OCI-LY7 (cell line): Measurements from ENCODE around the gene RMI1. TPM values are rescaled to one million over a fixed set of nuclear protein-coding genes. Genes with fewer than 3 reads are reported as not detected.

Source experiments
- BruUV-seq: library from RNA; stranded (reverse); fragments of 400-500 nt; replicated peaks from 2 replicates; lab custom pipeline; 2021; lab: Mats Ljungman, UMichigan
- CTCF ChIA-PET: fragments of 300-600 bp; sonication (Branson Sonifier 250); formaldehyde crosslinking; loops from one replicate; lab custom pipeline; 2022; ENCODE audit warnings: antibody characterized with exemption; ENCODE audit not compliant: unreplicated experiment; lab: Charles Lee
- POLR2A ChIA-PET: fragments of 300-600 bp; sonication (Branson Sonifier 250); formaldehyde crosslinking; loops from one replicate; lab custom pipeline; 2022; ENCODE audit warnings: antibody characterized with exemption; lab: Charles Lee
- DNase-seq: peaks from one replicate; pipeline ENCODE4 v3.0.0-alpha.2; 2015; ENCODE audit warnings: low spot score
- H2AFZ ChIP-seq: fragments of 200-600 bp; sonication (generic), shearing (Covaris generic); 2 replicates; pipeline ENCODE4 v1.6.1; 2014; ENCODE audit warnings: mild to moderate bottlenecking, antibody characterized with exemption, low read length, moderate library complexity
- H3K27ac ChIP-seq: fragments of 200-600 bp; sonication (generic); 2 replicates; pipeline ENCODE4 v1.5.1; 2014; ENCODE audit warnings: mixed run types, low read depth, mild to moderate bottlenecking, moderate library complexity, low read length, inconsistent platforms; ENCODE audit not compliant: poor library complexity, severe bottlenecking
- H3K36me3 ChIP-seq: fragments of 200-600 bp; sonication (generic); 2 replicates; pipeline ENCODE4 v1.6.1; 2014; ENCODE audit warnings: mild to moderate bottlenecking, antibody characterized with exemption, low read length, moderate library complexity, mixed read lengths; ENCODE audit not compliant: insufficient read depth
- H3K4me1 ChIP-seq: fragments of 200-600 bp; sonication (generic); 2 replicates; pipeline ENCODE4 v1.5.1; 2014; ENCODE audit warnings: mild to moderate bottlenecking, low read length; ENCODE audit not compliant: insufficient read depth, poor library complexity, severe bottlenecking
- H3K4me2 ChIP-seq: fragments of 200-600 bp; sonication (generic); 2 replicates; pipeline ENCODE4 v1.6.1; 2014; ENCODE audit warnings: mild to moderate bottlenecking, low read length
- H3K4me3 ChIP-seq: fragments of 200-600 bp; sonication (generic); 2 replicates; pipeline ENCODE4 v1.5.1; 2014; ENCODE audit warnings: mild to moderate bottlenecking, low read depth, low read length; ENCODE audit not compliant: poor library complexity, severe bottlenecking
- H3K79me2 ChIP-seq: fragments of 200-600 bp; sonication (generic); 2 replicates; pipeline ENCODE4 v1.6.1; 2016; ENCODE audit warnings: low read depth, mild to moderate bottlenecking, low read length, moderate library complexity, mixed read lengths; ENCODE audit not compliant: insufficient read depth
- H3K9me2 ChIP-seq: fragments of 200-600 bp; sonication (generic); 2 replicates; pipeline ENCODE4 v1.6.1; 2016; ENCODE audit warnings: mild to moderate bottlenecking, low read length, mixed read lengths; ENCODE audit not compliant: insufficient read depth
- H3K9me3 ChIP-seq: fragments of 200-600 bp; sonication (generic); 2 replicates; pipeline ENCODE4 v1.6.1; 2014; ENCODE audit warnings: mild to moderate bottlenecking, mixed run types, low read length, mixed read lengths
- H4K20me1 ChIP-seq: fragments of 200-600 bp; sonication (generic); 2 replicates; pipeline ENCODE4 v1.6.1; 2014; ENCODE audit warnings: mild to moderate bottlenecking, antibody characterized with exemption, low read length, moderate library complexity, mixed read lengths; ENCODE audit not compliant: insufficient read depth
- CTCF ChIP-seq: fragments of 200-600 bp; sonication (generic); conservative IDR thresholded peaks from 2 replicates; pipeline ENCODE4 v1.5.1; 2014; ENCODE audit warnings: mild to moderate bottlenecking, antibody characterized with exemption, low read length, moderate library complexity, mixed read lengths
- EZH2phosphoT487 ChIP-seq: fragments of 200-600 bp; sonication (generic); IDR thresholded peaks from 2 replicates; pipeline ENCODE4 v1.6.1; 2018; ENCODE audit warnings: low read depth, borderline replicate concordance, mild to moderate bottlenecking, mixed run types, antibody characterized with exemption, low read length, moderate library complexity, mixed read lengths
- intact Hi-C: fragments of 100-400 bp; cut with micrococcal nuclease; formaldehyde crosslinking; loops from one replicate; pipeline ENCODE4 v1.10.0; 2022; ENCODE audit not compliant: unreplicated experiment
- total RNA-seq, 2 experiments: library from RNA; depleted of rRNA in 1 of 2; stranded (reverse); fragments of >200 nt in 1 of 2; shearing (Covaris generic) in 1 of 2; gene quantifications; 2 replicates each; pipeline ENCODE4 v1.2.3, GENCODE V29; 2014 to 2022

RMI1 gene
- total RNA-seq, 2 experiments from 2014 or later: 16.7 to 44.3 TPM

GRCh38 chr9:83959061-83959460 is 21.5 kb upstream of the RMI1 start:
- intact Hi-C loops: no loop called here
- peaks cover 17% of the 10 kb centered on the region for H3K4me1 ChIP-seq

GRCh38 chr9:83960991-83961390 is 19.6 kb upstream of the RMI1 start:
- intact Hi-C loops: no loop called here
- no peak for DNase-seq
- no peaks in the 10 kb centered on the region for H3K9me3 ChIP-seq
- peaks cover 13% of the 10 kb centered on the region for H3K4me1 ChIP-seq
- no peak overlapping the region for H2AFZ ChIP-seq
- ChIA-PET CTCF (no interaction called here), POLR2A (interaction anchor here (0.6 to 3.2 kb wide), 5 partner anchors 10 to 39 kb away, joined by 3 to 14 read pairs (median 3); partner anchors contain the start of genes HNRNPK, KIF27 and RMI1)
- no peak overlapping the region for H3K4me3 ChIP-seq
- H4K20me1 ChIP-seq: no peaks in the 10 kb centered on the region
- no peaks in the 10 kb centered on the region for H3K9me2 ChIP-seq
- TF ChIP-seq CTCF (no peak), EZH2phosphoT487 (no peak)
- H3K27ac ChIP-seq: no peak overlapping the region
- peaks cover 4% of the 10 kb centered on the region; the same call in 1 of the 2 replicates for H3K36me3 ChIP-seq
- BruUV-seq: no TSS peak
- H3K4me2 ChIP-seq: no peak overlapping the region
- peaks cover 1% of the 10 kb centered on the region; the same call in 1 of the 2 replicates for H3K79me2 ChIP-seq

More at GRCh38 chr9:83959061-83959460, 21.5 kb upstream of the RMI1 start:
- ChIA-PET CTCF (no interaction called here), POLR2A (interaction anchor here (0.8 to 1.7 kb wide), 2 partner anchors 19 to 36 kb away, joined by 3 to 9 read pairs; no protein-coding TSS in a partner anchor)
- Histone ChIP-seq H3K9me2 (no peaks in the 10 kb centered on the region), H3K9me3 (no peaks in the 10 kb centered on the region), H3K4me3 (no peak overlapping the region), H4K20me1 (no peaks in the 10 kb centered on the region), H3K36me3 (no peaks in the 10 kb centered on the region), H3K4me2 (peak overlapping the region; percentile 68), H2AFZ (peak overlapping the region; percentile 57; the same call in 1 of the 2 replicates), H3K79me2 (peaks cover 10% of the 10 kb centered on the region; the same call in 1 of the 2 replicates), H3K27ac (no peak overlapping the region)
- BruUV-seq: no TSS peak
- TF ChIP-seq CTCF: no peak
- no peak for TF ChIP-seq EZH2phosphoT487
- no peak for DNase-seq

- Histone ChIP-seq H3K79me2 (no peaks in the 10 kb centered on the region), H3K4me2 (no peak overlapping the region), H3K9me3 (no peaks in the 10 kb centered on the region), H3K4me1 (peaks cover 9% of the 10 kb centered on the region), H3K4me3 (no peak overlapping the region), H4K20me1 (0 out of 2 replicates have a peak, but pooled peaks cover 6% of the 10 kb centered on the region), H3K9me2 (no peaks in the 10 kb centered on the region), H2AFZ (no peak overlapping the region), H3K27ac (no peak overlapping the region), H3K36me3 (peaks cover 16% of the 10 kb centered on the region)
- POLR2A ChIA-PET: interaction anchor here (0.7 to 3.2 kb wide), 6 partner anchors 9 to 157 kb away, joined by 3 to 14 read pairs (median 4); partner anchors contain the start of genes HNRNPK and RMI1
- DNase-seq: no peak
- intact Hi-C loops: no loop called here
- BruUV-seq: no TSS peak
- TF ChIP-seq CTCF: no peak
- CTCF ChIA-PET: interaction anchor here (0.8 kb wide), 1 partner anchor 121 kb away, joined by 3 read pairs; no protein-coding TSS in a partner anchor
Observed at GRCh38 chr9:83962165-83962564, 18.4 kb upstream of the RMI1 start.
